CD14-positive monocyte (primary cell): ENCODE measurements around the gene LKAAEAR1. TPM values are rescaled to one million over a fixed set of nuclear protein-coding genes. Genes with fewer than 3 reads are reported as not detected.

Experiments used
- DNase-seq, 3 donors: peaks; one replicate each; pipeline ENCODE4 v3.0.0-alpha.2; 2011 to 2022
- H2AFZ ChIP-seq: 2 replicates; pipeline ENCODE4 v1.6.0; 2012; ENCODE audit warnings: mild to moderate bottlenecking, low read depth, low read length, inconsistent platforms; ENCODE audit not compliant: insufficient read depth, poor library complexity, severe bottlenecking
- H3K27ac ChIP-seq, 2 donors: 1 replicate in 1 of 2; 2 replicates in 1 of 2; pipeline ENCODE4 v1.5.1; 2012 to 2013; ENCODE audit warnings: low read length in 2 of 2, control low read depth in 1 of 2, inconsistent platforms in 1 of 2, low read depth in 1 of 2, mild to moderate bottlenecking in 1 of 2
- H3K27me3 ChIP-seq, 2 donors: one replicate each; pipeline versions ENCODE4 v1.6.0 to v1.6.1; 2011 to 2013; ENCODE audit warnings: low read length in 2 of 2; ENCODE audit not compliant: control insufficient read depth in 2 of 2, insufficient read depth in 2 of 2
- H3K36me3 ChIP-seq, 2 donors: replicated peaks in 1 of 2; 1 replicate in 1 of 2; 2 replicates in 1 of 2; pipeline versions ENCODE4 v1.5.1 to v1.6.1; 2012 to 2013; ENCODE audit warnings: low read length in 2 of 2, control low read depth in 1 of 2, inconsistent platforms in 1 of 2, mild to moderate bottlenecking in 1 of 2; ENCODE audit not compliant: insufficient read depth in 2 of 2, control insufficient read depth in 1 of 2
- H3K4me1 ChIP-seq, 2 donors: 1 replicate in 1 of 2; 2 replicates in 1 of 2; pipeline versions ENCODE4 v1.5.1 to v1.6.1; 2012 to 2013; ENCODE audit warnings: low read length in 2 of 2, control low read depth in 1 of 2, inconsistent platforms in 1 of 2, mild to moderate bottlenecking in 1 of 2, moderate library complexity in 1 of 2; ENCODE audit not compliant: insufficient read depth in 2 of 2, control insufficient read depth in 1 of 2
- H3K4me2 ChIP-seq: replicated peaks from 2 replicates; pipeline ENCODE3; 2012; ENCODE audit warnings: low read length, moderate library complexity, mild to moderate bottlenecking; ENCODE audit not compliant: poor library complexity, severe bottlenecking; ENCODE audit errors: extremely low read depth
- H3K4me3 ChIP-seq, 3 experiments: fragments of 200-600 bp in 1 of 3; sonication (generic) in 1 of 3; replicated peaks in 1 of 3; 1 replicate in 2 of 3; 2 replicates in 1 of 3; pipeline ENCODE4 v1.5.1; 2011 to 2013; ENCODE audit warnings: low read length in 3 of 3, mild to moderate bottlenecking in 3 of 3, control low read depth in 2 of 3, low read depth in 2 of 3, inconsistent platforms in 1 of 3, moderate library complexity in 1 of 3
- H3K79me2 ChIP-seq: 2 replicates; pipeline ENCODE4 v1.6.0; 2012; ENCODE audit warnings: mild to moderate bottlenecking, control low read depth, inconsistent platforms, low read length, moderate library complexity; ENCODE audit not compliant: insufficient read depth
- H3K9ac ChIP-seq: 2 replicates; pipeline ENCODE4 v1.6.0; 2017; ENCODE audit warnings: low read length, mild to moderate bottlenecking; ENCODE audit not compliant: insufficient read depth, poor library complexity, severe bottlenecking
- H3K9me3 ChIP-seq, 2 donors: replicated peaks in 1 of 2; 1 replicate in 1 of 2; 2 replicates in 1 of 2; pipeline versions ENCODE4 v1.5.1 to v1.6.1; 2012 to 2013; ENCODE audit warnings: low read length in 2 of 2, control low read depth in 1 of 2; ENCODE audit not compliant: control insufficient read depth in 1 of 2, insufficient read depth in 1 of 2
- H4K20me1 ChIP-seq: 2 replicates; pipeline ENCODE4 v1.6.0; 2012; ENCODE audit warnings: mild to moderate bottlenecking, low read length, control low read depth, moderate library complexity; ENCODE audit not compliant: insufficient read depth
- H3K27ac Mint-ChIP-seq, 7 donors: one replicate each; pipeline ENCODE4 v1.8.0; 2020; ENCODE audit warnings: mild to moderate bottlenecking in 7 of 7, mixed read lengths in 7 of 7, moderate library complexity in 6 of 7, inconsistent platforms in 2 of 7
- H3K27me3 Mint-ChIP-seq, 3 donors: one replicate each; pipeline ENCODE4 v1.8.0; 2021 to 2022; ENCODE audit warnings: low read depth in 3 of 3, mild to moderate bottlenecking in 3 of 3, mixed read lengths in 3 of 3, moderate library complexity in 3 of 3, inconsistent platforms in 1 of 3
- H3K36me3 Mint-ChIP-seq, 2 donors: one replicate each; pipeline ENCODE4 v1.8.0; 2020; ENCODE audit warnings: mixed read lengths in 2 of 2, inconsistent platforms in 1 of 2, mild to moderate bottlenecking in 1 of 2
- H3K4me1 Mint-ChIP-seq: one replicate; pipeline ENCODE4 v1.8.0; 2020; ENCODE audit warnings: mild to moderate bottlenecking, mixed read lengths
- H3K4me3 Mint-ChIP-seq, 2 donors: one replicate each; pipeline ENCODE4 v1.8.0; 2020; ENCODE audit warnings: mild to moderate bottlenecking in 2 of 2, mixed read lengths in 2 of 2, moderate library complexity in 1 of 2
- H3K9me3 Mint-ChIP-seq, 7 donors: one replicate each; pipeline ENCODE4 v1.8.0; 2020 to 2022; ENCODE audit warnings: mixed read lengths in 7 of 7, mild to moderate bottlenecking in 6 of 7, moderate library complexity in 6 of 7, inconsistent platforms in 2 of 7
- CTCF ChIP-seq: fragments of 200-600 bp; IDR thresholded peaks from one replicate; pipeline ENCODE4 v1.8.0; 2022; ENCODE audit warnings: antibody characterized with exemption, mild to moderate bottlenecking
- WGBS: methylation state at CpG from one replicate; pipeline ENCODE4 v1.1.5; 2013; ENCODE audit warnings: missing lambda C conversion rate; ENCODE audit not compliant: insufficient coverage; 5-methylcytosine and 5-hydroxymethylcytosine counted together
- intact Hi-C, 2 donors: fragments of 100-400 bp; cut with micrococcal nuclease; formaldehyde crosslinking; loops; one replicate each; pipeline versions ENCODE4 v1.15.0 to v1.15.1; 2023
- polyA plus RNA-seq, 3 donors: library from polyadenylated mRNA; depleted of rRNA in 1 of 3; unstranded in 2 of 3; stranded (reverse) in 1 of 3; fragments of 300-500 nt in 2 of 3; fragments of >200 nt in 1 of 3; fragmentation: Illumina TruSeq in 2 of 3; gene quantifications; 1 replicate in 2 of 3; 2 replicates in 1 of 3; pipeline ENCODE4 v1.2.3, GENCODE V29; 2012 to 2021

The LKAAEAR1 gene
- polyA plus RNA-seq, 3 donors, result 0.61 to 0.86 (median 0.64) TPM

GRCh38 chr20:64057628-64058498 lies 26.3 kb downstream of the LKAAEAR1 start:
- WGBS, result 41% methylated on average over 29 of the region's 33 CpGs
- intact Hi-C loops, result no loop called here
- H3K27me3 Mint-ChIP-seq, result peaks cover 26 to 52% (median 36%) of the 10 kb centered on the region in 3 donors
- H3K27ac Mint-ChIP-seq, result no peak overlapping the region
- Histone ChIP-seq H3K4me3 (no peak overlapping the region), H4K20me1 (no peaks in the 10 kb centered on the region), H3K27ac (no peak overlapping the region), H3K36me3 (no peaks in the 10 kb centered on the region), H3K79me2 (no peaks in the 10 kb centered on the region), H3K9me3 (no peaks in the 10 kb centered on the region), H3K27me3 (peaks cover 0 to 34% of the 10 kb centered on the region in 2 donors), H2AFZ (no peak overlapping the region), H3K4me2 (peak overlapping the region; percentile 28), H3K4me1 (peaks cover 16 to 22% of the 10 kb centered on the region in 2 donors), H3K9ac (no peak overlapping the region)
- TF ChIP-seq CTCF, result peak; percentile 93
- H3K4me3 Mint-ChIP-seq, result peak overlapping the region; percentile 47 to 79
- peaks cover 26% of the 10 kb centered on the region for H3K4me1 Mint-ChIP-seq
- H3K36me3 Mint-ChIP-seq, result peaks cover 0 to 3% of the 10 kb centered on the region in 2 donors
- H3K9me3 Mint-ChIP-seq, result peaks cover 0 to 3% (median 0%) of the 10 kb centered on the region in 7 donors
- DNase-seq, result peak; percentile 32 to 50 (median 47)

GRCh38 chr20:64056889-64057627 lies 27.1 kb downstream of the LKAAEAR1 start:
- peaks cover 0 to 3% (median 0%) of the 10 kb centered on the region in 7 donors for H3K9me3 Mint-ChIP-seq
- Histone ChIP-seq H3K4me1 (peaks cover 10 to 14% of the 10 kb centered on the region in 2 donors), H3K9ac (no peak overlapping the region), H3K36me3 (no peaks in the 10 kb centered on the region), H3K79me2 (no peaks in the 10 kb centered on the region), H3K27ac (no peak overlapping the region), H3K27me3 (peaks cover 0 to 36% of the 10 kb centered on the region in 2 donors), H3K9me3 (no peaks in the 10 kb centered on the region), H3K4me2 (peak overlapping the region; percentile 28), H3K4me3 (no peak overlapping the region), H2AFZ (no peak overlapping the region), H4K20me1 (no peaks in the 10 kb centered on the region)
- intact Hi-C loops, result no loop called here
- H3K4me3 Mint-ChIP-seq, result peak overlapping the region; percentile 47 to 79
- H3K27ac Mint-ChIP-seq, result no peak overlapping the region
- peaks cover 30 to 57% (median 36%) of the 10 kb centered on the region in 3 donors for H3K27me3 Mint-ChIP-seq
- H3K4me1 Mint-ChIP-seq, result peaks cover 21% of the 10 kb centered on the region
- DNase-seq, result no peak
- no peak for TF ChIP-seq CTCF
- H3K36me3 Mint-ChIP-seq, result peaks cover 0 to 3% of the 10 kb centered on the region in 2 donors
- WGBS, result 57% methylated on average over 36 of the region's 39 CpGs
